HepG2 (cell line): ENCODE data around the gene USP5. TPM values are rescaled to one million over a fixed set of nuclear protein-coding genes. Genes with fewer than 3 reads are reported as not detected.

ENCODE experiments used
- ARNTL ChIP-seq: sonication (generic); formaldehyde crosslinking; IDR thresholded peaks from 2 replicates; pipeline ENCODE4 v1.4.0; 2020; ENCODE audit warnings: mild to moderate bottlenecking, missing genetic modification reagents
- CENPX ChIP-seq: sonication (generic); formaldehyde crosslinking; IDR thresholded peaks from 2 replicates; pipeline ENCODE4 v1.9.0; 2021; ENCODE audit warnings: mild to moderate bottlenecking, missing genetic modification reagents, moderate library complexity
- IKZF1 ChIP-seq: fragments of 450-650 bp; IDR thresholded peaks from 2 replicates; pipeline ENCODE4 v1.7.1; 2016
- TGIF2 ChIP-seq: IDR thresholded peaks from 2 replicates; pipeline ENCODE4 v1.6.1; 2016; ENCODE audit warnings: control low read depth, missing compliant biosample characterization
- YEATS4 ChIP-seq: sonication (generic); formaldehyde crosslinking; IDR thresholded peaks from 2 replicates; pipeline ENCODE4 v1.4.0; 2020; ENCODE audit warnings: missing genetic modification reagents, borderline replicate concordance
- YY1 ChIP-seq: IDR thresholded peaks from 2 replicates; pipeline ENCODE4 v1.6.1; 2011; ENCODE audit warnings: low read length, low read depth, moderate library complexity, mild to moderate bottlenecking; ENCODE audit not compliant: insufficient read depth, insufficient replicate concordance
- ZFYVE20 ChIP-seq: sonication (generic); formaldehyde crosslinking; IDR thresholded peaks from 2 replicates; pipeline ENCODE4 v1.8.0; 2023; ENCODE audit warnings: low read depth, mild to moderate bottlenecking, moderate library complexity, missing genetic modification reagents, borderline replicate concordance
- ZKSCAN8 ChIP-seq: IDR thresholded peaks from 2 replicates; pipeline ENCODE4 v1.6.1; 2016; ENCODE audit warnings: borderline replicate concordance, missing genetic modification reagents, missing compliant biosample characterization
- ZNF3 ChIP-seq: IDR thresholded peaks from 2 replicates; pipeline ENCODE4 v1.7.0; 2017; ENCODE audit warnings: inconsistent platforms
- ZNF460 ChIP-seq: sonication (generic); formaldehyde crosslinking; IDR thresholded peaks from 2 replicates; pipeline ENCODE4 v1.5.1; 2020; ENCODE audit warnings: missing genetic modification reagents, mild to moderate bottlenecking, borderline replicate concordance
- ZNF484 ChIP-seq: sonication (generic); formaldehyde crosslinking; IDR thresholded peaks from 2 replicates; pipeline ENCODE4 v1.5.1; 2020; ENCODE audit warnings: mild to moderate bottlenecking, low read depth, missing genetic modification reagents, borderline replicate concordance
- ZNF598 ChIP-seq: sonication (generic); formaldehyde crosslinking; IDR thresholded peaks from 2 replicates; pipeline ENCODE4 v1.5.1; 2020; ENCODE audit warnings: mild to moderate bottlenecking, missing genetic modification reagents, borderline replicate concordance
- ZNF7 ChIP-seq: IDR thresholded peaks from 2 replicates; pipeline ENCODE4 v1.6.1; 2016; ENCODE audit warnings: missing biosample characterization, missing genetic modification reagents
- ZNF703 ChIP-seq: sonication (generic); formaldehyde crosslinking; IDR thresholded peaks from 2 replicates; pipeline ENCODE4 v1.5.1; 2020; ENCODE audit warnings: missing genetic modification reagents, mild to moderate bottlenecking, moderate library complexity, borderline replicate concordance
- polyA plus RNA-seq, 8 experiments: library from polyadenylated mRNA; depleted of rRNA in 3 of 8; stranded (reverse) in 7 of 8; unstranded in 1 of 8; fragments of >200 nt; fragmentation: Illumina TruSeq in 4 of 8; extraction: Trizol in 4 of 8; gene quantifications; 2 replicates each; pipeline versions ENCODE4 v1.2.1 to v1.2.3, GENCODE V29; 2011 to 2016; ENCODE audit warnings: low read depth in 4 of 8, missing spikeins in 1 of 8, mixed read lengths in 1 of 8; ENCODE audit not compliant: insufficient read depth in 1 of 8
- total RNA-seq, 5 experiments: library from RNA; depleted of rRNA; stranded (reverse); fragments of >200 nt; fragmentation: Illumina TruSeq; extraction: Trizol; gene quantifications; 2 replicates each; pipeline ENCODE4 v1.2.3, GENCODE V29; 2016; ENCODE audit warnings: low read depth in 1 of 5
- TF ChIP-seq, protein P1 (sequence below): sonication (generic); formaldehyde crosslinking; IDR thresholded peaks from 2 replicates; pipeline ENCODE4 v1.4.0; 2020; ENCODE audit warnings: missing genetic modification reagents
- TF ChIP-seq, protein P2 (sequence below): sonication (generic); formaldehyde crosslinking; IDR thresholded peaks from 2 replicates; pipeline ENCODE4 v1.5.1; 2020; ENCODE audit warnings: mild to moderate bottlenecking, missing genetic modification reagents, moderate library complexity
- TF ChIP-seq, protein P3 (sequence below): IDR thresholded peaks from 2 replicates; pipeline ENCODE4 v1.6.1; 2016; ENCODE audit warnings: missing biosample characterization, missing genetic modification reagents, low read depth
- TF ChIP-seq, protein P4 (sequence below): sonication (generic); formaldehyde crosslinking; IDR thresholded peaks from 2 replicates; pipeline ENCODE4 v1.9.0; 2021; ENCODE audit warnings: missing genetic modification reagents, borderline replicate concordance

The USP5 gene
- total and polyA plus RNA-seq, 2 of the 13 experiments (the other 11 are each of a cell fraction or from before 2014, with no cell fraction given), result 39.6 to 56.0 TPM

DNA sequence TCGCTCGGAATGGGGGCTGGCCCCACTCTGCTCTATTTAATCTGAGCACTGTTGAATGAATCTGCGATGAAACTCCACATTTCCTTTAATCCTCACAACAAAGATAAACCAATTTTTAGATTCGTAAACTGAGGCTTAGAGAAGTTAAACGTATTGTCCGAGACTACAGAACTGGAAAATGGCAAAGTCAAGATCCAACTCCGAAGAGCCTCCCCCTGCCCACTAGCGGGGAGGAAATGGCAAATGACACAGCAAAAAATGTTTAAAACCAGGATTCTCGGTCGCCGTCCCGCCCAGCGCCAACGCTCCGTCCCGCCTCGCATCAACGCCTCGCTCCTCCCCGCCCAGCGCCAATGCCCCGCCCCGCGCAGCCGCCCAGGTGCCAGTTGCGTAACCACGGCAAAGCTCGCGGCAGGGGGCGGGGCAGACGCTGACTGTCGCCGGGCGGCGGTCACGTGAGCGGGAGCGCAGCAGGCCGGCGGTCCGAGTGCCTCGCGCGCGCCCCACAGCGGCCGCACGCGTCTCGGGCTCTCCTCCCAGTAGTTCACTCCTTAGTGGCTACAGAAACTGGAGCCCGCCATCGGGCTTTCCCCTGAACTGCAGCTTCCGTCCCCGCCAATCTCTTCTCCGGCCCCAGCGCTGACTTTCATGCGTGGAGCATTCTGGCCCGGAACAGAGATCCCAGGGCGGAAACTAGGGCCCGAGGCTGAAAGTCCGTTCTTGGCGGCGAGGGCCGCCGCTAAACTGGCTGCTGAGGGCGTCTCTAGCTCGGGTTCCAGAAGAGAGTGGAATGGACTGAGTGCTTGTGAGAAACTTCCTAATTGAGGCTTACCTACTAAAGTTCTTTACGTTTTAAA lies 39.1 kb downstream of the USP5 start (continued):
- no peak for TF ChIP-seq ZNF703 (CRISPR knock-in tag)
- TF ChIP-seq ZNF3 (CRISPR knock-in tag), result no peak
- no peak for TF ChIP-seq CENPX (CRISPR knock-in tag)
- peak; percentile 97 for TF ChIP-seq ARNTL (CRISPR knock-in tag)
- TF ChIP-seq, protein P1, sequence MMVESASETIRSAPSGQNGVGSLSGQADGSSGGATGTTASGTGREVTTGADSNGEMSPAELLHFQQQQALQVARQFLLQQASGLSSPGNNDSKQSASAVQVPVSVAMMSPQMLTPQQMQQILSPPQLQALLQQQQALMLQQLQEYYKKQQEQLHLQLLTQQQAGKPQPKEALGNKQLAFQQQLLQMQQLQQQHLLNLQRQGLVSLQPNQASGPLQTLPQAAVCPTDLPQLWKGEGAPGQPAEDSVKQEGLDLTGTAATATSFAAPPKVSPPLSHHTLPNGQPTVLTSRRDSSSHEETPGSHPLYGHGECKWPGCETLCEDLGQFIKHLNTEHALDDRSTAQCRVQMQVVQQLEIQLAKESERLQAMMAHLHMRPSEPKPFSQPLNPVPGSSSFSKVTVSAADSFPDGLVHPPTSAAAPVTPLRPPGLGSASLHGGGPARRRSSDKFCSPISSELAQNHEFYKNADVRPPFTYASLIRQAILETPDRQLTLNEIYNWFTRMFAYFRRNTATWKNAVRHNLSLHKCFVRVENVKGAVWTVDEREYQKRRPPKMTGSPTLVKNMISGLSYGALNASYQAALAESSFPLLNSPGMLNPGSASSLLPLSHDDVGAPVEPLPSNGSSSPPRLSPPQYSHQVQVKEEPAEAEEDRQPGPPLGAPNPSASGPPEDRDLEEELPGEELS, result peak; percentile 74
- TF ChIP-seq ZFYVE20 (CRISPR knock-in tag), result no peak
- TF ChIP-seq, protein P2, sequence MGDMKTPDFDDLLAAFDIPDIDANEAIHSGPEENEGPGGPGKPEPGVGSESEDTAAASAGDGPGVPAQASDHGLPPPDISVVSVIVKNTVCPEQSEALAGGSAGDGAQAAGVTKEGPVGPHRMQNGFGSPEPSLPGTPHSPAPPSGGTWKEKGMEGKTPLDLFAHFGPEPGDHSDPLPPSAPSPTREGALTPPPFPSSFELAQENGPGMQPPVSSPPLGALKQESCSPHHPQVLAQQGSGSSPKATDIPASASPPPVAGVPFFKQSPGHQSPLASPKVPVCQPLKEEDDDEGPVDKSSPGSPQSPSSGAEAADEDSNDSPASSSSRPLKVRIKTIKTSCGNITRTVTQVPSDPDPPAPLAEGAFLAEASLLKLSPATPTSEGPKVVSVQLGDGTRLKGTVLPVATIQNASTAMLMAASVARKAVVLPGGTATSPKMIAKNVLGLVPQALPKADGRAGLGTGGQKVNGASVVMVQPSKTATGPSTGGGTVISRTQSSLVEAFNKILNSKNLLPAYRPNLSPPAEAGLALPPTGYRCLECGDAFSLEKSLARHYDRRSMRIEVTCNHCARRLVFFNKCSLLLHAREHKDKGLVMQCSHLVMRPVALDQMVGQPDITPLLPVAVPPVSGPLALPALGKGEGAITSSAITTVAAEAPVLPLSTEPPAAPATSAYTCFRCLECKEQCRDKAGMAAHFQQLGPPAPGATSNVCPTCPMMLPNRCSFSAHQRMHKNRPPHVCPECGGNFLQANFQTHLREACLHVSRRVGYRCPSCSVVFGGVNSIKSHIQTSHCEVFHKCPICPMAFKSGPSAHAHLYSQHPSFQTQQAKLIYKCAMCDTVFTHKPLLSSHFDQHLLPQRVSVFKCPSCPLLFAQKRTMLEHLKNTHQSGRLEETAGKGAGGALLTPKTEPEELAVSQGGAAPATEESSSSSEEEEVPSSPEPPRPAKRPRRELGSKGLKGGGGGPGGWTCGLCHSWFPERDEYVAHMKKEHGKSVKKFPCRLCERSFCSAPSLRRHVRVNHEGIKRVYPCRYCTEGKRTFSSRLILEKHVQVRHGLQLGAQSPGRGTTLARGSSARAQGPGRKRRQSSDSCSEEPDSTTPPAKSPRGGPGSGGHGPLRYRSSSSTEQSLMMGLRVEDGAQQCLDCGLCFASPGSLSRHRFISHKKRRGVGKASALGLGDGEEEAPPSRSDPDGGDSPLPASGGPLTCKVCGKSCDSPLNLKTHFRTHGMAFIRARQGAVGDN (CRISPR knock-in tag), result peak; percentile 96
- no peak for TF ChIP-seq ZNF7 (CRISPR knock-in tag)
- no peak for TF ChIP-seq ZNF484
- TF ChIP-seq ZKSCAN8 (CRISPR knock-in tag), result 0 out of 2 replicates have a peak, but pooled peaks have one; percentile 36
- peak; percentile 81 for TF ChIP-seq YY1
- TF ChIP-seq, protein P3, sequence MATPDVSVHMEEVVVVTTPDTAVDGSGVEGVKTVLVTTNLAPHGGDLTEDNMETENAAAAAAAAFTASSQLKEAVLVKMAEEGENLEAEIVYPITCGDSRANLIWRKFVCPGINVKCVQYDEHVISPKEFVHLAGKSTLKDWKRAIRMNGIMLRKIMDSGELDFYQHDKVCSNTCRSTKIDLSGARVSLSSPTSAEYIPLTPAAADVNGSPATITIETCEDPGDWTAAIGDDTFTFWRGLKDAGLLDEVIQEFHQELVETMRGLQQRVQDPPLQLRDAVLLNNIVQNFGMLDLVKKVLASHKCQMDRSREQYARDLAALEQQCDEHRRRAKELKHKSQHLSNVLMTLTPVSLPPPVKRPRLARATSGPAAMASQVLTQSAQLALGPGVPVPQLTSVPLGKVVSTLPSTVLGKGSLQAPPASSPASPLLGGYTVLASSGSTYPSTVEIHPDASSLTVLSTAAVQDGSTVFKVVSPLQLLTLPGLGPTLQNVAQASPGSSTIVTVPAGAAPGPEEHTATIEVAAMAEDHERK (CRISPR knock-in tag), result 0 out of 2 replicates have a peak, but pooled peaks have one; percentile 44
- TF ChIP-seq ZNF460 (CRISPR knock-in tag), result no peak
- TF ChIP-seq YEATS4 (CRISPR knock-in tag), result peak; percentile 95
- TF ChIP-seq, protein P4, sequence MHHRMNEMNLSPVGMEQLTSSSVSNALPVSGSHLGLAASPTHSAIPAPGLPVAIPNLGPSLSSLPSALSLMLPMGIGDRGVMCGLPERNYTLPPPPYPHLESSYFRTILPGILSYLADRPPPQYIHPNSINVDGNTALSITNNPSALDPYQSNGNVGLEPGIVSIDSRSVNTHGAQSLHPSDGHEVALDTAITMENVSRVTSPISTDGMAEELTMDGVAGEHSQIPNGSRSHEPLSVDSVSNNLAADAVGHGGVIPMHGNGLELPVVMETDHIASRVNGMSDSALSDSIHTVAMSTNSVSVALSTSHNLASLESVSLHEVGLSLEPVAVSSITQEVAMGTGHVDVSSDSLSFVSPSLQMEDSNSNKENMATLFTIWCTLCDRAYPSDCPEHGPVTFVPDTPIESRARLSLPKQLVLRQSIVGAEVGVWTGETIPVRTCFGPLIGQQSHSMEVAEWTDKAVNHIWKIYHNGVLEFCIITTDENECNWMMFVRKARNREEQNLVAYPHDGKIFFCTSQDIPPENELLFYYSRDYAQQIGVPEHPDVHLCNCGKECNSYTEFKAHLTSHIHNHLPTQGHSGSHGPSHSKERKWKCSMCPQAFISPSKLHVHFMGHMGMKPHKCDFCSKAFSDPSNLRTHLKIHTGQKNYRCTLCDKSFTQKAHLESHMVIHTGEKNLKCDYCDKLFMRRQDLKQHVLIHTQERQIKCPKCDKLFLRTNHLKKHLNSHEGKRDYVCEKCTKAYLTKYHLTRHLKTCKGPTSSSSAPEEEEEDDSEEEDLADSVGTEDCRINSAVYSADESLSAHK, result no peak
- no peak for TF ChIP-seq IKZF1
- peak; percentile 94 for TF ChIP-seq ZNF598 (CRISPR knock-in tag)
- TF ChIP-seq TGIF2 (CRISPR knock-in tag), result peak; percentile 81
